ENCODE measurements around the gene GALNT9. TPM values are rescaled to one million over a fixed set of nuclear protein-coding genes. Genes with fewer than 3 reads are reported as not detected.

Gene GALNT9
- total RNA-seq, 1 experiment from 2014 or later = 0.45 TPM

DNA sequence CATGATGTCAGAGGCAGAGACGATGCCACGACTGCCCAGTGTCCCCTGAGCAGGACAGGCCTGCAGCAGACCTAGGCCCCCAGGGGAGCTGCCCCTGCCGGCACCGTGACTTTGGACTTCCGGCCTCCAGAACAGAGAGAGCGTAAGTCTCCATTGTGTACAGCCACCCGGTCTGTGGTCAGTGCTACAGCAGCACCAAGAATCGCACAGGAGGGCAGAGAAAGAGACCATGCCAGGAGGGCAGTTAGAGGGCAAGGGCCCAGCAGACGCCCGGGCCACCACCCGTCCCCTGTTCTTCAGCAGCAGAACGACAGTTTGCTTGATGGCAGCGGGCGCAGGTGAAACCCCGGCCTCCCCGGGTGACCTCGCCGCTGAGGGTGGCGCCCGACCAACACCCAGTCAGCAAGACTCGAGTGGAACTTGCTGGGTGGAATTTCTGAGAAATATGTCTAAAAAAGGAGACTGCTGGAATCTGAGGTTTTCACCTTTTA, 19.7 kb downstream of the GALNT9 start:
- POLR2A ChIA-PET = no interaction called here
- no peaks in the 10 kb centered on the region for H3K36me3 Mint-ChIP-seq (ENCODE audit: insufficient read depth, unreplicated experiment)
- CTCF ChIA-PET = no interaction called here
- H3K4me1 Mint-ChIP-seq (ENCODE audit: low read depth, unreplicated experiment) = no peaks in the 10 kb centered on the region
- no peaks in the 10 kb centered on the region for H3K36me3 ChIP-seq (ENCODE audit: control insufficient read depth, insufficient read depth, low read length)
- no peak overlapping the region for H3K4me3 ChIP-seq (ENCODE audit: low read depth, low read length)
- peaks cover 5% of the 10 kb centered on the region; the same call in 1 of the 2 replicates for H3K9me3 ChIP-seq
- no peaks in the 10 kb centered on the region for H3K4me1 ChIP-seq
- TF ChIP-seq, protein P1, sequence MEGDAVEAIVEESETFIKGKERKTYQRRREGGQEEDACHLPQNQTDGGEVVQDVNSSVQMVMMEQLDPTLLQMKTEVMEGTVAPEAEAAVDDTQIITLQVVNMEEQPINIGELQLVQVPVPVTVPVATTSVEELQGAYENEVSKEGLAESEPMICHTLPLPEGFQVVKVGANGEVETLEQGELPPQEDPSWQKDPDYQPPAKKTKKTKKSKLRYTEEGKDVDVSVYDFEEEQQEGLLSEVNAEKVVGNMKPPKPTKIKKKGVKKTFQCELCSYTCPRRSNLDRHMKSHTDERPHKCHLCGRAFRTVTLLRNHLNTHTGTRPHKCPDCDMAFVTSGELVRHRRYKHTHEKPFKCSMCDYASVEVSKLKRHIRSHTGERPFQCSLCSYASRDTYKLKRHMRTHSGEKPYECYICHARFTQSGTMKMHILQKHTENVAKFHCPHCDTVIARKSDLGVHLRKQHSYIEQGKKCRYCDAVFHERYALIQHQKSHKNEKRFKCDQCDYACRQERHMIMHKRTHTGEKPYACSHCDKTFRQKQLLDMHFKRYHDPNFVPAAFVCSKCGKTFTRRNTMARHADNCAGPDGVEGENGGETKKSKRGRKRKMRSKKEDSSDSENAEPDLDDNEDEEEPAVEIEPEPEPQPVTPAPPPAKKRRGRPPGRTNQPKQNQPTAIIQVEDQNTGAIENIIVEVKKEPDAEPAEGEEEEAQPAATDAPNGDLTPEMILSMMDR (IDR thresholded peaks at IDR 0.05; ENCODE audit: insufficient read depth in 1 of 2, low read depth in 1 of 2, low read length in 1 of 2, severe bottlenecking in 1 of 2, unreplicated experiment in 1 of 2) = no peak
- H3K9me3 Mint-ChIP-seq (ENCODE audit: unreplicated experiment) = peaks cover 9% of the 10 kb centered on the region
- H3K27me3 ChIP-seq (replicated peaks; ENCODE audit: control insufficient read depth, insufficient read depth, low read length) = no peaks in the 10 kb centered on the region; the same call in 1 of the 2 replicates
- BruUV-seq (replicated peaks) = no TSS peak
- intact Hi-C loops (cut with micrococcal nuclease; ENCODE audit: unreplicated experiment) = no loop called here
- no peak overlapping the region for H3K27ac Mint-ChIP-seq (ENCODE audit: unreplicated experiment)
- H3K27me3 Mint-ChIP-seq (ENCODE audit: insufficient read depth, unreplicated experiment) = peaks cover 13% of the 10 kb centered on the region
- H3K4me3 Mint-ChIP-seq (ENCODE audit: unreplicated experiment) = no peak overlapping the region
- DNase-seq = no peak

DNA sequence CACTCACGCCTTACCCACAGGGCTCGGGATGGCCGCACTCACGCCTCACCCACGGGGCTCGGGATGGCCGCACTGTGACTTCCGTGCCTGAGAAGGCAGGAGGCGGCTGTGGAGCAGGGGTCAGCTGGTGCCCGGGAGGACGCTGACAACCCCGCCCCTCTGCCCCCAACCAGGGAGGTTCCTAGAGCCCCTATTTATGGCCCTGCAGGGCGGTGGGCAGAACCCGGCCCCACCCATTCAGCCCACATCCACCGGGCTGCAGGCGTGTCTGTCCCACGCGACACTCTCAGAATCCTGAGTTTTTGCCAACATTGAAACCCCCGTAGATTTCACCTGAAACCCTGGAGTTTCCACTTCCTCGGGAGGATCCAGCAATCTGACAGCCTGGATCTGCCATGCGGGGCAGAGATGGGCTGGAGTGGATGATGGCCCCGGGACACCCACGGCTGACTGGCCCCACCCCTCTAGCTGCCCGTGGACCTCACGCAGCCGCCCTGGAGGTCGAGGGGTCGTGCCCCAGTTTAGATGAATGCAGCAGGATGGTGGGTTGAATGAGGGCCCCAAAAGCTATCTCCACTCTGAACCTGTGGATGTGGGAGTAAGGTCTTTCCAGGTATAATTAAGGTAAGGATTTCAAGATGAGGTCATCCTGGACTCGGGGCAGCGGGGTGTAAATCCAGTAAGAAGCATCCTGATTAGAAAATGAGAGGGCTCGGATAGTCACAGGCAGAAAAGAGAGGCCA, 20.4 kb downstream of the GALNT9 start:
- intact Hi-C loops (cut with micrococcal nuclease; ENCODE audit: unreplicated experiment) = no loop called here
- Histone ChIP-seq H3K9me3 (peaks cover 5% of the 10 kb centered on the region; the same call in 1 of the 2 replicates), H3K4me3 (ENCODE audit: low read depth, low read length) (no peak overlapping the region), H3K27me3 (replicated peaks; ENCODE audit: control insufficient read depth, insufficient read depth, low read length) (no peaks in the 10 kb centered on the region), H3K4me1 (no peaks in the 10 kb centered on the region), H3K36me3 (ENCODE audit: control insufficient read depth, insufficient read depth, low read length) (no peaks in the 10 kb centered on the region)
- no peak overlapping the region for H3K4me3 Mint-ChIP-seq (ENCODE audit: unreplicated experiment)
- TF ChIP-seq, protein P1 (IDR thresholded peaks at IDR 0.05; ENCODE audit: insufficient read depth in 1 of 2, low read depth in 1 of 2, low read length in 1 of 2, severe bottlenecking in 1 of 2, unreplicated experiment in 1 of 2) = no peak
- H3K9me3 Mint-ChIP-seq (ENCODE audit: unreplicated experiment) = peaks cover 3% of the 10 kb centered on the region
- ChIA-PET CTCF (no interaction called here), POLR2A (no interaction called here)
- BruUV-seq (replicated peaks) = no TSS peak
- H3K27me3 Mint-ChIP-seq (ENCODE audit: insufficient read depth, unreplicated experiment) = peaks cover 10% of the 10 kb centered on the region
- no peaks in the 10 kb centered on the region for H3K36me3 Mint-ChIP-seq (ENCODE audit: insufficient read depth, unreplicated experiment)
- H3K4me1 Mint-ChIP-seq (ENCODE audit: low read depth, unreplicated experiment) = no peaks in the 10 kb centered on the region
- H3K27ac Mint-ChIP-seq (ENCODE audit: unreplicated experiment) = no peak overlapping the region
- no peak for DNase-seq

DNA sequence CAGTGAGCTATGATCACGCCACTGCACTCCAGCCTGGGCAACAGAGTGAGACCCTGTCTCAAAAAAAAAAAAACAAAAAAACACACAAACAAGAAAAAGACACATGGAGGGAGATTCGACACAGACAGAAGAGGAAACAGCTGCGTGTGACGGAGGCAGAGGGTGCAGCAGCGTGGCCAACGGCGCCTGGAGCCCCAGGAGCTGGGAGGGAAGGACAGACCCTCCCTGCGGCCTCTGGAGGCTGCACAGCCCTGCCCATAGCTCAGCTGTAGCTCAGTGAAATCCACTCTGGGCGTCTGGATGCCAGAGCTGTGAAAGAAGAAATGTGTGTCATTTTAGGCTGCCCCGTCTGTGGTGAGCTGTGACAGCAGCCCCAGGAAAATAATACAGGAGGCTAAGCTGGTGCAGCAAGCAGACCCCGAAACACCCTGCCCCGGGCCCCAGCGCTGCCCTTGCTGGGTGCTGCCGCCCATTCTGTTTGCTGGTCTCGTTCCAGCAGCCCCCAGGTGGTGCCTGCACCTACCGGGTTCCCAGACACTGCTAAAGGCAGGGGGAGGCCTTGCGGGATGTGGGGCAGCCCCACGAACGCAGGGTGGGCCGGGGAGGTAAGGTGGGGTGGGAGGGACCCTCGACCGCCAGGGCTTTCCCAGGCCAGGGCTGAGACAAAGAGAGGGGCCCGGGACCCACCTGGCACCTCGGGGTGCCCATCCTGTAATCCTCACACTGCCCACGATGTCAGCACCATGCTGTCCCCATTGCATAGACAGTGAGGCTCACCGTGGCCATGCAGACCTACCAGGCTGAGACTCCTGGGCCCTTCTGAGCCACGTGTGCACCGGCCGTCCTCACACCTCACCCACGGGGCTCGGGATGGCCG, 21.2 kb downstream of the GALNT9 start:
- no peaks in the 10 kb centered on the region for H3K4me1 Mint-ChIP-seq (ENCODE audit: low read depth, unreplicated experiment)
- H3K27me3 Mint-ChIP-seq (ENCODE audit: insufficient read depth, unreplicated experiment) = peaks cover 10% of the 10 kb centered on the region
- Histone ChIP-seq H3K36me3 (ENCODE audit: control insufficient read depth, insufficient read depth, low read length) (no peaks in the 10 kb centered on the region), H3K9me3 (peaks cover 5% of the 10 kb centered on the region; the same call in 1 of the 2 replicates), H3K4me3 (ENCODE audit: low read depth, low read length) (no peak overlapping the region), H3K4me1 (no peaks in the 10 kb centered on the region), H3K27me3 (replicated peaks; ENCODE audit: control insufficient read depth, insufficient read depth, low read length) (no peaks in the 10 kb centered on the region)
- no peak overlapping the region for H3K27ac Mint-ChIP-seq (ENCODE audit: unreplicated experiment)
- no peaks in the 10 kb centered on the region for H3K36me3 Mint-ChIP-seq (ENCODE audit: insufficient read depth, unreplicated experiment)
- no peak for DNase-seq
- intact Hi-C loops (cut with micrococcal nuclease; ENCODE audit: unreplicated experiment) = no loop called here
- TF ChIP-seq, protein P1 (IDR thresholded peaks at IDR 0.05; ENCODE audit: insufficient read depth in 1 of 2, low read depth in 1 of 2, low read length in 1 of 2, severe bottlenecking in 1 of 2, unreplicated experiment in 1 of 2) = no peak
- ChIA-PET POLR2A (no interaction called here), CTCF (no interaction called here)
- H3K4me3 Mint-ChIP-seq (ENCODE audit: unreplicated experiment) = no peak overlapping the region
- no TSS peak for BruUV-seq (replicated peaks)
- H3K9me3 Mint-ChIP-seq (ENCODE audit: unreplicated experiment) = no peaks in the 10 kb centered on the region
